Right lobe of liver (tissue), 4 donors: ENCODE data around the gene NLGN1.

Source experiments
- CTCF ChIP-seq, 4 donors: fragments of 200-600 bp in 3 of 4; fragments of 450-650 bp in 1 of 4; IDR thresholded peaks; one replicate each; pipeline versions ENCODE4 v1.5.1 to v1.8.0; 2016 to 2022; ENCODE audit warnings: antibody characterized with exemption in 4 of 4, mild to moderate bottlenecking in 2 of 4
- POLR2A ChIP-seq: fragments of 450-650 bp; IDR thresholded peaks from one replicate; pipeline ENCODE4 v1.6.1; 2017; ENCODE audit warnings: antibody characterized with exemption, mild to moderate bottlenecking
- donor health status: DM: no; HTN: no; CAD: no.
- donor health status: DM: no; HTN: no; CAD: no.
- donor health status: DM: no; HTN: yes; CAD: no.

- TF ChIP-seq POLR2A (no peak), CTCF (IDR thresholded peaks at IDR 0.05) (no peak)
These were observed 344.9 kb downstream of the NLGN1 start for GRCh38 chr3:173742491-173742890.
